ENCODE measurements around the gene EXOSC10.
"Not testable (repeated sequence)": the region's sequence is repeated elsewhere in the genome, so short reads cannot be mapped to it uniquely, and the experiment has no call there.

GRCh38 chr1:11100806-11101205 is 1.1 kb upstream of the EXOSC10 start:
- not testable (repeated sequence) for TF ChIP-seq CTCF, POLR2AphosphoS5 (IDR thresholded peaks at IDR 0.05)
